ENCODE results near the gene FXYD6.
A peak's percentile ranks its signal among the peaks of the same experiment; 100 is the strongest.
"Not testable (repeated sequence)": the region's sequence is repeated elsewhere in the genome, so short reads cannot be mapped to it uniquely, and the experiment has no call there.

The FXYD6 gene

GRCh38 chr11:117816151-117816741, 60.2 kb downstream of the FXYD6 start:
- DNase-seq (ENCODE audit: low read depth): no peak

GRCh38 chr11:117815262-117815803, 61.1 kb downstream of the FXYD6 start:
- peak; percentile 41 for DNase-seq (ENCODE audit: low read depth)

DNA sequence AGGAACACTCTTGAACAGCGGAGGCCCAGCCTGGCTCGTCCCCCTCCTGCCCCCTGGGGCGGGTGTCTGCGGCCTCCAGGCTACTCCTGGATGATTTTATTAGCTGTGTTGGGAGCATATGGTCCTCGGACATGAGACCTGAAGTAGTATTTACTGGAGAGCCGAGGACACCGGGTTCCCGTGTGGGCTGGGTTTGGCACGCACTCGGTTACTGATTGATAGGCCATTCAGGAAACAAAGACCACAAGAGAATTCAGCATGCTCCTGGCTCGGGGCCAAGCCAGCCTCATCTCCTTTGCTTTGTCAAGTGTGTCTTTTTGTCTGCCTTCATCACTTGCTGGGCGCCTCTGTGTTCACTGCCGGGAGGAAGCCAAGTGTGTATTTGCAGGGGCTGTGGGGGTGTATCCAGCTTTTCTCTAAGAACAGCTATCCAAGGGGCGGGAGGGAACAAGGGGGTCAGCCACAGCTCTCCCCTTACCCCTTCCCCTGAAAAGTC, 61.6 kb downstream of the FXYD6 start:
- DNase-seq (ENCODE audit: low read depth): peak; percentile 69

DNA sequence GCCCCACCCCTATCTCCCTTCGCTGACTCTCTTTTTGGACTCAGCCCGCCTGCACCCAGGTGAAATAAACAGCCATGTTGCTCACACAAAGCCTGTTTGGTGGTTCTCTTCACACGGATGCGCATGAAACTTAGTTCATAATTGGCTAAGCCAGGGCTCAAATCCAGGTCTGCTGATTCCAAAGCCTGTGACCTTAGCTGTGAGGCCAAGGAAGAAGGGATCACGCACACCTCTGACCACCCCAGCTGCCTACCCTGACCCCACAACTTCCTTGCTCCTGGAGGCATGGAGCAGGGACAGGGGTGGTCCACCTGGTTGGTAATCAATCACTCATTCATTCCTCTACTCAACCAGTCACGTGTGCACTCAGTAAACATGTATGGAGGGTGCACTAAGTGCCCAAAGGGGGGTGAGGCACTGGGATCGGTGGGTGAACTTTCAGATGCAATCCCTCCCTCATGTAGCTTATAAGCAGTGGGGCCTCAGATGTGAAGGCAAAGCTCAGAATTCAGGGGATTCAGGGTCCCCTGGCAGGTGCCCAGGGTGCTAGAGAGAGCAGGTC, 62.2 kb downstream of the FXYD6 start:
- no peak for DNase-seq (ENCODE audit: low read depth)

- not testable (repeated sequence) for DNase-seq (ENCODE audit: low read depth)
Measured at GRCh38 chr11:117810056-117810451, 66.4 kb downstream of the FXYD6 start.

- no peak for DNase-seq (ENCODE audit: low read depth)
Measured at GRCh38 chr11:117809236-117810055, 67.0 kb downstream of the FXYD6 start.

GRCh38 chr11:117808784-117809183, 67.7 kb downstream of the FXYD6 start:
- no peak for DNase-seq (ENCODE audit: low read depth)

DNA sequence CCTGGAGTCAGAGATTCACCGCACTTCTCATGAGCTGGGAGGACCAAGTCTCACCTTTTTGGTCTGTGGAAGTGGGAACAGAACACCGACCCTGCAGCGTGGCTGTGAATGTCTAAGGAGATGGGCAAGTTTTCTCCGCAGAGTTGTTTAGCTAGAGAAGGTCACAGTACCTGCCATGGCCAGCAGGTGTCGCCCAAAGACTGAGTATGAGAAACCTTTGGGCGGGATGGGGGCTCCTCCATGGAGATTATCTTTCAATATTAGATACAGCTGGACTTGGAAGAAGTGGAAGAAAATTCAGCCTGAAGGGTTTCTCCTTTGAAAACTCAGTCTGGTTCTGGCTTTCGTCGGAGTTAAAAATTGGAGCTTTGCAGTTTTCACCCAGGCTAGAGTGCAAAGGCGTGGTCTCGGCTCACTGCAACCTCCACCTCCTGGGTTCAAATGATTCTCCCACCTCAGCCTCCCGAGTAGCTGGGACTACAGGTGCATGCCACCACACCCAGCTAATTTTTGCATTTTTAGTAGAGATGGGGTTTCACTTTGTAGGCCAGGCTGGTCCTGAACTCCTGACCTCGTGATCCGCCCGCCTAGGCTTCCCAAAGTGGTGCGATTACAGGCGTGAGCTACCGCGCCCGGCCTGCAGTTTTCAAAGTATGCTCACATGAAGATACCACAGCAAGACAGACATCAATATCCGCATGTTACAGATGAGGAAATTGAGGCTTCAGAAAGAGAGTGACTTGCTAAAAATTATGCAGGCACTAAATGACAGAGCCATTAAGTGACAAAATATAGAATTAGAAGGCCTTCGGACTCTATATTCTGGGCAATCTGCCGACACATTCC, 68.8 kb downstream of the FXYD6 start:
- peak; percentile 79 for DNase-seq (ENCODE audit: low read depth)

DNA sequence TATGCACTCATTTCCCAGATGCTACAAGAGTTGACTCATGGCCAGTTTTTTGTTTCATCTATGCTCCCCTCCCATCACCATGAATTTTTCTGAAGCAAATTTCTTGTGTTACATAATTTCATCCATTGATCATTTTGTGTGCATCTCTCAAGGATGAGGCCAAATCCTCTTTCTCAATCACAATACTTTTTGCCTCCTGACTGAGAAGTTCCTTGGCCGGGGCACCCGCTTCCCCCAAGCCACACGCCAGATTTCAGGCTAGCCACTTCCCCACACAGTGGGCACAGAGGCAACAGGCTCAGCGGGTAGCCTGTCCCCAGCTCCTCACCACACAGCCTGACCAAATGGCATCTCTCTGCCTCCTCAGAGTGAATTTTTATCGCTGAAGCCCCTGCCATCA, 69.6 kb downstream of the FXYD6 start:
- DNase-seq (ENCODE audit: low read depth): no peak

DNA sequence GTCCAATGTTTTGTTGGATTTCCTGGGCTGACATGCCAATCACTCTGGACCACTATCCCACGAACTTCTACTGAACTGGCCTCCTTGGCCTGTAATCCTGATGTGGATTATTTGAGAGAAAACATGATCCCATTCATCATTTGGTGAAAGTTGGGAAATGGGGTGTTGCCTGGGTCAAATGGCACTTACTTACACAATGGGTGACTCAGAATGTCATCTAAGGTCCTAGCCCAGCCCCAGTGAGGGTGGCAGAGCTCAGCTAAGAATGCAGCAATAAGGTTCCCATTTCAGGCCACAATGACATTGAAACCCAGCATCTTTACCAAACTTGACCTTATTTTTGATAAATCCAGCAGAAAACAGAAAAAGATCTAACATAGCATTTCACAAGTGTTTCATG, 71.4 kb downstream of the FXYD6 start:
- no peak for DNase-seq (ENCODE audit: low read depth)

- DNase-seq (ENCODE audit: low read depth): no peak
Measured at GRCh38 chr11:117803896-117804295, 72.6 kb downstream of the FXYD6 start.

DNA sequence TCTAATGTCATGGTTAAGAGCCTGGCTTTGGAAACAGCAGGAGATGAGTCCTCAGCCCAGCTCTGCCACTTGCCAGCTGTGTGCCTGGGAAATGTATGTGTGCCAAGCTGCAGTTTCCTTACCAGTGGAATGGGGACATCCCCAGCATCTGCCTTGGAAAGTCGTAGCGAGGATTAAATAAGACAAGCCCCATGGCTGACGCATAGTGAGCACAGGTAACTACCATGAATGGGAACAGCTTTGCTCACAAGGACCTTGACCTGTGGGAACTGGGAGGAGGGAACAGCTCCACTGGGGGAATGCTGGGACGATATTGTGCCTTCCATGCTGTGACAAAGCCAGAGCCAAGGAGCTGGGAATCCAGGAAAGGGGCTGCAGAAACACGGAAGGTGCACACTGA, 76.8 kb downstream of the FXYD6 start:
- no peak for DNase-seq (ENCODE audit: low read depth)

DNA sequence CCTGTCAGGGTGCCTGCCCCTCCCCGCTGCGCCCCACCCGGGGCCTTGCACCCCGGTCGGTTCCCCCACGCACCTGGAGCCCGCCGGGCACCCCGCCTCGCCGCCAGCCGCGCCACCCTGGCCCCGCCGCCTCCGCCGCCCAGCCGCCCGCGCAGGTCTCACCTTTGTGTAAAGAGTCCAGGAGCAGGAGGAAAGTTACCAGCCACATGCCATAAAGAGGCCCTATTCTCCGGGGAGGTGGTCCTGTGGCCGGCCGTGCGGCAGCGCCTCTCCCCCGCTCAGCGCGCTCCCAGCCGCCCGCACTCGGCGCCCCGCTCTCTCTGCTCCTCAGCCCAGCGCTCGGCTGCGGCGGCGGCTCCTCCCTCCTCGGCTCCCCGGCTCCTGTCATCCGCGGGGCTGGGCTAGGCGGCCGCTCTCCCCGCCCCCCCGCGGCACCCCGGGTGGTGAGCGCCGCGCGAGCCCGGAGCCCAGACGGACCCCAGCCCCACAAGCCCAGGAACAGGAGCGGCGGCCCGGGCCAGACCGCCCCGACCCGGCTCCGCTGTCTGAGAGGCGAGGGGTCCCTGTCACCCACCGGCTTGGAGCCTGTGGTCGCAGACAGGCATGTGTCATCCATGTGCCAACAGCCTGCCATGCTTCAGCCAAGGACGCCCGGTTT, 79.5 kb downstream of the FXYD6 start, which contains the start of gene DSCAML1:
Gene DSCAML1 (minus strand): TSS at position 345 of the 658 bp plus-strand sequence. CDS start 137 bp downstream, at position 208.
- no peak for DNase-seq (ENCODE audit: low read depth)

- DNase-seq (ENCODE audit: low read depth): no peak
Measured at GRCh38 chr11:117796456-117796871, 80.0 kb downstream of the FXYD6 start.

DNA sequence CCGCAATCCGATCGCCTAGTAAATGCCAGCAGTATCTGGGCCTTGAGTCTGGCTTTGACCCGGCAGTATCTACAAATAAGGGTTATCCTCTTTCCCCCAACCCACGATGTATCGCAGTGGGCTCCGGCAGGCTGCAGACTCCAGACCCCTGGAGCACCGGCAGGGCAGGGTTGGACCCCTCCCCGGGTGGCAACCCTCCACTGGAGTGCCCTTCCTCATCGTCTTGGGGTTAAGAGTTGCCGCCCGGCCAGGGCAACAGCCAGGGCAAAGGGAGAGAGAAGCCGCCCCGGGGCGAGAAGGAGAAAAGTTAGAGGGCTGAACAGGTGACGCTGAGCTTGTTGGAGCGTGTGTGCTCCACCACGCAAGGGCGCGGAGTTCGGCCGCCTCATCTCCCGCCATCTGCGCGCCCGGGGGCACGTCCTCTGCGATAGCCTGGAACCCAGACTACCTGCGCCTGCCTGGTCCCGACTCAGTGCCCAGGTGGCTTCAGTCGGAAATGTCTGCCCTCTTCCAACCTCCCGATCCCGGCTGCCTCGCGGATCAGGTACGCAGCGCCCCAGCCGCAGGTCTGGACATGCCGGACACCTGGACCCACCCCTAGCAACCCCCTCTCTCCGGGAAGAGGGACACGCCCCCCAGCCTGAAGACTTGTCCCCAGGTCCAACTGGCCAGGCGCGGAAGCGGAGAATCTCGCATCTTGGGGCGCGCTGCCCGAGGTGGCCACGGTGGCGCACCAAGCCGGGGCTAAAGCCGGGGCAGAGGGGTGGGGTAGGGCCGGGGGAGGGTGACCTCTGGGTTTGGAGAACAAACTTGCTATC, 80.6 kb downstream of the FXYD6 start:
- DNase-seq (ENCODE audit: low read depth): no peak

- DNase-seq (ENCODE audit: low read depth): no peak
Measured at GRCh38 chr11:117794772-117795629, 81.5 kb downstream of the FXYD6 start.

DNA sequence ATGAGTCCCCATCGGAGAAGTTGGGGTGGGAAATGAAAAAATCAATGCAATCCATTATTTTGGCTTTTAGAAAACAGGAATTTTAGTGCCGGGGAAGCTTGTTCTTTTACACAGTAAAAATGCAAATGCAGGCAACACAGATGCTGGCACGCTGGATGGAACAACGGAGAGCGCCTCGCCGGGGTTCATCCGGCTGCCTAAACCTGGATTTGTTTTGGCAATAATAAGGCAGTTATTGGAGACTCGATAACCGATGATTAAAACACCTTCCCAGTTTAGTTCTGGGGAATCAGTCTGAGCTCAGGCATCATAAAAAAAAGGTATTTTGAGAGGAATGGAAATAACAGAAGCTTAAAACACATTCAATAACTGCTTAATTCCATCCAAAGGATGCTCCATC, 82.3 kb downstream of the FXYD6 start:
- DNase-seq (ENCODE audit: low read depth): no peak

DNA sequence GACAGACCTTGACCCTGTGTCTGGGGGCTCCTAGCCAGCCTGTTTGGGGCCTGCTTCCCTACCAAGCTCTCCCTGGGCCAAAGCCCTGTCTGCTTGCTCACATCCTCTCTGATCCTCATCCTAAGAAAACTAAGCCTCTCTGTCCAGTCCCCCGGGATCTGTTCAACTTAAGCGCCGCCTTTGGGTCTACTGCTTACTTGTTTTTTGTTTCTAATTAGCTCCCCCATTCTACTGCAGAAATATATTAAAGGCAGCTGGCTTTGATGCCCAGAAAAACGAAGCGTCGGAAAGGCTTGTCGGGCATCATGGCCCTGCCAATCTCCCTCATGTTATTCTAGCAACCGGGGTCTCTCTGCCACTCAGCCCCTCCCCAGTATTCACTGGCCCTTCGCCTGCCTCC, 82.9 kb downstream of the FXYD6 start:
- no peak for DNase-seq (ENCODE audit: low read depth)

DNA sequence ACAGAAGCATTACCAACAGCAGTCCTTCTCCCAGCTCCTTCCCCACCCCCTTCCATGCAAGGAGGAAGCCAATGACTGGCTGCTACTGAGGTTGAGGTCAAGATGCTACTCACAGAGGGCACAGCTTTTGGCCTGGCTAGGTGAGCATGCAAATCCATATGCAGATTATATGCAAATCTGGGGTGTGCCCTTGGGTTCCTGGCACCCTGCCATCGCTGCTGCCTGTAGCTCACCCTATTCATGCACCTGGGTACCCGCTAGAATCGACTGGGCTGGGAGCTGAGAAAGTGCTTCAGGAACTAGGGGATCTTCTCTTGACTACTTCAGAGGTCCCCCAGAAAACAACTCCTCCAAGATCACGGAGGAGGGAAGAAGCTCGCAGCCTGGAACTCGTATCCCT, 83.5 kb downstream of the FXYD6 start:
- DNase-seq (ENCODE audit: low read depth): no peak

All from stimulated activated CD8-positive, alpha-beta memory T cell treated with anti-CD3 and anti-CD28 coated beads, Interleukin-15, amount 100 ng/mL, for 1 hour (primary cell).